Neural crest cell (in vitro differentiated cells): Measurements from ENCODE around the gene RHBDF2. TPM values are rescaled to one million over a fixed set of nuclear protein-coding genes. Genes with fewer than 3 reads are reported as not detected.

Experiments used
- DNase-seq: peaks from one replicate; pipeline ENCODE4 v3.0.0; 2021; ENCODE audit warnings: low read depth, mixed read lengths, low spot score
- H3K27ac Mint-ChIP-seq: one replicate; pipeline ENCODE4 v1.8.0; 2021; ENCODE audit warnings: mild to moderate bottlenecking, mixed read lengths; ENCODE audit not compliant: unreplicated experiment
- H3K27me3 Mint-ChIP-seq: 2 replicates; pipeline ENCODE4 v1.8.0; 2021; ENCODE audit warnings: low read depth, mild to moderate bottlenecking, mixed read lengths
- H3K36me3 Mint-ChIP-seq: 2 replicates; pipeline ENCODE4 v1.8.0; 2021; ENCODE audit warnings: low read depth, mild to moderate bottlenecking, mixed read lengths
- H3K4me1 Mint-ChIP-seq: 2 replicates; pipeline ENCODE4 v1.8.0; 2021; ENCODE audit warnings: mixed read lengths
- H3K4me3 Mint-ChIP-seq: one replicate; pipeline ENCODE4 v1.8.0; 2021; ENCODE audit warnings: mild to moderate bottlenecking, mixed read lengths
- H3K9me3 Mint-ChIP-seq: 2 replicates; pipeline ENCODE4 v1.8.0; 2021; ENCODE audit warnings: mixed read lengths
- CTCF ChIP-seq: fragments of 200-600 bp; sonication (generic); conservative IDR thresholded peaks from 2 replicates; pipeline ENCODE4 v1.5.0; 2021; ENCODE audit warnings: antibody characterized with exemption, mild to moderate bottlenecking
- total RNA-seq: library from RNA; stranded (reverse); gene quantifications from 2 replicates; pipeline ENCODE4 v1.2.1, GENCODE V29; 2021

Gene RHBDF2
- total RNA-seq, 1 donor from 2014 or later, result 3.6 TPM

DNA sequence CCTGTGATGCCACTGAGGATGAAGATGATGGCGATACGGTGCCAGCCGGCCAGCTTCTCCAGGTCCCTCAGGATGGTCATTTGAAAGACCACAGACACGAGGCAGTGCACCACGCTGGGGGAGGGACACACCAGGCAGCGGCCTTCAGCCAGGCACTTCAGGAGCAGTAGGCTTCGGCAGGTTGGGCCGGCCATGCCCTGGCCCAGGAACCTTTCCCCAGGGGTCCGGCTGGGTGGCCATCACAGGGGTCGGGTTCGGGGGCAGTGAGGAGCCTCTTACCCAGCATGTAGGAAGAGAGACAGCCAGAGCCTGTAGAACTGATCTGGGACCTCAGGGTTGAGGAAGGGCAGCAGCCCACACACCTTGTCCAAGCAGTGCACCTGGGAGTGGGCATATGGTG, 28.5 kb downstream of the RHBDF2 start:
- H3K4me3 Mint-ChIP-seq, result no peak overlapping the region
- no peak for DNase-seq
- H3K27ac Mint-ChIP-seq, result no peak overlapping the region
- TF ChIP-seq CTCF, result no peak
- H3K9me3 Mint-ChIP-seq, result no peaks in the 10 kb centered on the region
- H3K4me1 Mint-ChIP-seq, result no peaks in the 10 kb centered on the region
- H3K27me3 Mint-ChIP-seq, result no peaks in the 10 kb centered on the region
- no peaks in the 10 kb centered on the region for H3K36me3 Mint-ChIP-seq

- DNase-seq, result no peak
- Mint-ChIP-seq H3K36me3 (no peaks in the 10 kb centered on the region), H3K4me3 (no peak overlapping the region), H3K4me1 (no peaks in the 10 kb centered on the region), H3K9me3 (no peaks in the 10 kb centered on the region), H3K27ac (no peak overlapping the region), H3K27me3 (no peaks in the 10 kb centered on the region)
- TF ChIP-seq CTCF, result no peak
Measured at GRCh38 chr17:76472258-76472645, 29.0 kb downstream of the RHBDF2 start.

DNA sequence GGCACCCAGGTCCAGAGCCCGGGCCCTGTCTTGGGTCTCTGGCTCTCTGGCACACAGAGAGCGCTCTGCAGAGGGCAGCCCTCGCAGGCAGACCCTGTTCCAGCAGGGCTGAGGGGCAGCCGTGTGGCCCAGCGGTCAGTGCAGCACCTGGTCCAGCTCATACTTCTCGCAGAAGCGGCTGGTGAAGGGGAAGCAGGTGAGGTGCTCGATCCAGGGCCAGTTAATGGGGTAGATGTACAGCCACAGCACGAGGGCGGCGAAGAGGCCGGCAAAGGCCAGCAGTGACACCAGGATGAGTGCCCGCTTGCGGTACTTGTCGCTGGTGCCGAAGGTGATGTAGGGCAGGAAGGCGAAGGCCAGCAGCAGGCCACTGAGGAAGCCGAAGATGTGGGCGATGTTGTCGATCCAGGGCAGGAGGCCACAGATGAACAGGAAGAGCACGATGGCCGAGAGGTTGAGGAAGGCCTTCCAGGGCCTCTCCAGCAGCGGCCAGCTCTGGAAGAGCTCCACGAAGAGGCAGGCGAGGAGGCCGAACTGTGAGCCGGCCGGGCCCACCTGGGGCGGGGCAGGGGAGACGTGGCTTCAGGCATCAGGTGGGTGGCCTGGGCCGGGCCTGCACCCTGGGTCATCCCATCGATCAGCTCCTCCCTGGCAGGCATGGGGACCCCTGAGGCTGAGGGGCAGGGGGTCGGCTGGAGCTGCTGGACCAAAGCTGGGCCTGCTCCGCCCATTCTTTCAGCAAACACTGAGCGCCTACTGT, 29.5 kb downstream of the RHBDF2 start:
- Mint-ChIP-seq H3K9me3 (no peaks in the 10 kb centered on the region), H3K27me3 (no peaks in the 10 kb centered on the region), H3K4me1 (no peaks in the 10 kb centered on the region), H3K27ac (no peak overlapping the region), H3K4me3 (no peak overlapping the region), H3K36me3 (no peaks in the 10 kb centered on the region)
- TF ChIP-seq CTCF, result no peak
- no peak for DNase-seq

- Mint-ChIP-seq H3K27me3 (no peaks in the 10 kb centered on the region), H3K4me3 (no peak overlapping the region), H3K27ac (no peak overlapping the region), H3K4me1 (peaks cover 5% of the 10 kb centered on the region), H3K36me3 (no peaks in the 10 kb centered on the region), H3K9me3 (no peaks in the 10 kb centered on the region)
- DNase-seq, result no peak
- no peak for TF ChIP-seq CTCF
Measured at GRCh38 chr17:76469991-76470739, 31.1 kb downstream of the RHBDF2 start.

- no peak for DNase-seq
- Mint-ChIP-seq H3K27ac (no peak overlapping the region), H3K36me3 (no peaks in the 10 kb centered on the region)
Measured at GRCh38 chr17:76469076-76469990, 31.9 kb downstream of the RHBDF2 start.

More at GRCh38 chr17:76469076-76469990, 31.9 kb downstream of the RHBDF2 start:
- H3K9me3 Mint-ChIP-seq, result no peaks in the 10 kb centered on the region
- TF ChIP-seq CTCF, result no peak
- H3K4me3 Mint-ChIP-seq, result no peak overlapping the region
- H3K4me1 Mint-ChIP-seq, result peaks cover 5% of the 10 kb centered on the region
- no peaks in the 10 kb centered on the region for H3K27me3 Mint-ChIP-seq
